Hippocampal formation (tissue), 2 donors: ENCODE data around the gene CCSER1.

Experiments
- DNase-seq, 2 donors: peaks; one replicate each; lab custom pipeline; 2025; lab: John Stamatoyannopoulos, UW

The CCSER1 gene

DNA sequence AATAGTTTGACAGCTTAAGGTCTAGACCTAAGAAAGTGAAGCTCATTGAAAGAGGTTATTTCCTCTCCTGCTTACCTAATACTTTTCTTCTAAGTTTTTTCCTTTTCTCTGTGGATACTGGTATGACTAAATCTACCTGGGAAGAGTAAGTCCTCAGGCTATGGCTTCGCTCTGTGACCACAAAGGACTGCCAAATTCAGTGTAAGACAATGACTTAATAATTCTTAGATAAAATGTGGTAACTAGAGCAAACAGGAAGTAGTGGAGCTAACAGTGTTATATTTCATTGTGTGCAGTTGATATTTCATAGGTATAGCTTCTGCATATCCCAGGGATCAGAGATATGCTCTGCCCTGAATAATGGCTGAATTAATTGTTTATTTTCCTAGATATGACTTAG is 418.9 kb downstream of the CCSER1 start:
- DNase-seq: no peak

DNA sequence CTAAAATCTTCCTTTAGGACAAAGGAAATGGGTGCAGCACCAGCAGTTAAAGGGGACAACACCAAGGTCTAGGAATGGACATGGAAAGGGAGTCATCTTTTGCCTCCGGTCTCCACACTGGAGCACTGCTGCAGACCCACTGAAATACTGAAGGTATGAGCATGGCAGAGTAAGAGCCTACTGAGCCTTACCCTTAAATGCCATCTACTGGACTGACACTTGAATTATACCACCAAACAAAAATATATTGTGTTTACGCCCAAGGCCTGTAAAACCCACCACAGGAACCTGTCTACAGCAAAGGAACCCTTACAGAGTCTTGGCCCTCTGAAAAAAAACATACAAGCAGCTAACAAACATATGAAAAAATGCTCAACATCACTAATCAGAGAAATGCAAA is 443.4 kb downstream of the CCSER1 start:
- DNase-seq: no peak

DNA sequence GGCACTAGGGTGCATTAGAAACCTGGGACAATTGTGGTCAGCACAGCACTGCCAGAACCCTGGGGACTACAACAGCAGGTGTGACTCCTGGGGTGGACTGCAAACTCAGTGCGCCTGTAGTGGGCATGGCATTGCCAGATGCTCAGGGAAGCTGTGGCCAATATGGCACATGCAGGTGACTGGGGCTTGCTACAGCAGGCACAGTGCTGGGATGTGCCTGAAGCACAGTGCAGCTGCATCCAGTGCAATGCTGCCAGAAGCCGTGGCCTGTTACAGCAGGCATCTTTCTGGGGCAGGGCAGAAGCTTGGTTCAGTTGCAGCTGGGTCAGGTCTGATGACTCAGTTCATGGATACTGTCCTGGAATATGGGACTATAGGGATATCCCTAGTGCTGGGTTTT is 445.8 kb downstream of the CCSER1 start:
- DNase-seq: no peak

DNA sequence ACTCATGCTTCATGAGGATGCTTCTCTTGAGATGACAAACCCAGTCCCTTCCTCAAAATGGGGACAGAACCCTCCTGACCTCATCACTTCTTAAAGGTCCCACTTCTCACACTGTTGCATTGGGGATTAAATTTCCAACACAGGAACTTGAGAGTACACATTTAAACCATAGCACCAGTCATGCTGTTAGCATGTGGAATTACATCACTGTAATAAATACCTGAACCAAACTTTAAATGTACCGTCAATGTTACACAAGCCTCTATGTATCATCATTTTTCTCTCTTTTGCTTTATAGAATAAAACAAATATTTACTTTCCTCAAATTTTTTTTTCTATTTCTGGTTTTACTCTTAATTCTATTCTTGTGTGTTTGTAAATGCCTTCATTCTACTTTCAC is 448.2 kb downstream of the CCSER1 start:
- DNase-seq: no peak

DNA sequence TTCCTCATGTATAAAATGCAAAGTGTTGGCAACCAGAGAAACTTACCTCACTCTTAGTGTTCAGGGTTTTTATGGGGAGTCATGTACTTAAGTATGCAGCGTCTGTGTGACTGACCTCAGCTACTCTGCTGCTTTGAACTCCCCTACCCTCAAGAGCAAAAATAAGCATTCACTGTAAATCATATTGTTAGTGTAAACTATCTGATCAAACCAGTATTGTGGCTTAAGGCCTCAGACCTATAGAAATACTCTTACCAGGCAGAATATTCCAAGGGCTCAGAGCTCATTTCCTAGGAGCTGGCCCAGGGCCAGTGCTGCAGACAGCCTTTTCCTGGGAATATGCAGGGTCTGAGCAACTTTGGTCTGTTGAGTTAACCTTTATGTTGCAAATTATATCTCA is 453.1 kb downstream of the CCSER1 start:
- DNase-seq: no peak

DNA sequence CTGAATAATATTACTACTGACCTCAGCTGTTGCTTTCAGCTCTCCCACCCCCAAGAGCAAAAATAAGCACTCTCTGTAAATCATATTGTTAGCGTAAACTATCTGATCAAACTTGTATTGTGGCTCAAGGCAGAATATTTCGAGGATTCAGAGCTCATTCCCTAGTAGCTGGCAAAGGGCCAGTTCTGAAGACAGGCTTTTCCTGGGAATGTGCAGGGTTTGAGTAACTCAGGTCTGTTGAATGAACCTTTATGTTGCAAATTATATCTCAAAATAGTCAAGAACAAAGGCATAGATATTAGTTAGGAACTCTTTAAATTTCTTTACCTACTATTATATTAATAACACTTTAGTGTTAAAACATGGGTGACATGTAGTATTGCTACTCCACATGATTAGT is 454.9 kb downstream of the CCSER1 start:
- DNase-seq: no peak

DNA sequence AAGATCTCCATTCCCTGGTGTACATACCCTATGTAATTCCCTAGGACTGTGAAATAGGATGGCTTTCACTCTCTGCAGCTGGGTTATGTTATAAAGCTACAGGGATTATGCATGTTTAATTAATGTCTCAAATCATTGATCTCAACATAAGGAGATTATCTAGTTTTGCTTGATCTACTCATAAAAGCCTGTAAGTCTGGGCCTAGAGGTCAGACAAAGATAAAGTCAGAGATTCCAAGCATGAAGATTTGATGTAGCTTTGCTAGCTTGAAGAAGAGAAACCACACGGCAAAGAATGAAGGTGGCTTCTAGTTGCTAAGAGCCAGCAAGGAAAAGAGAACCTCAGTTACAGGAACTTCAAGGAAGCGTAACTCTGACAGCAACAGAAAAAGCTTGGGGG is 456.9 kb downstream of the CCSER1 start:
- DNase-seq: no peak

DNA sequence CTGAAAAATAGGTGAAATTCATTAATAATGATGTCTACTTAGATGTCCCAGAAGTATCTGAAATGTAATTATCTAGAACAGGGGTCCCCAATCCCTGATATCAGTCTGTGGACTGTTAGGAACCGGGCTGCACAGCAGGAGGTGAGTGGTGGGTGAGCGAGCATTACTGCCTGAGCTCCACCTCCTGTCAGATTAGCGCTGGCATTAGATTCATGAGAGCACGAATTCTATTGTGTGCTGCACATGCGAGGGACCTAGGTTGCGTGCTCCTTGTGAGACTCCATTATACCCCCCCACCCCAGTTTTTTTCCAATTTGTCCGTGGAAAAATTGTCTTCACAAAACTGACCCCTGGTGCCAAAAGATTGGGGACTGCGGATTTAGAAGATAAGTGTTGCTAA is 458.8 kb downstream of the CCSER1 start:
- DNase-seq: no peak

DNA sequence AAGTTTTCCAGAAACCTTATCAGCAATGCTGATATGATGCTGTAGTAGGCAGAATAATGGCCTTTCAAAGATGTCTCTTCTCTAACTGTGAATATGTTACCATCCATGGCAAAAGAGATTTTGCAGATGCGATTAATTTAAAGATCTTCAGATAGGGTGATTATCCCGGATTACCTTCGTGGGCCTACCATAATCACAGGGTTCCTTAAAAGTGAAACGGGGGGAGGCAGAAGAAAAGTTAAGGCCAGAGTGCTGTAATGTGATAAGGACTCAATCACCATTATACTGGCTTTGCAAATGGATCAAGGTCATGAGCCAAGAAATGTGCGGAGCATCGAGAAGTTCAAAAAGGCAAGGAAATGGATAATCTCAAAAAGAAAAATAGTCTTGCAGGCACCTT is 459.6 kb downstream of the CCSER1 start:
- DNase-seq: no peak

DNA sequence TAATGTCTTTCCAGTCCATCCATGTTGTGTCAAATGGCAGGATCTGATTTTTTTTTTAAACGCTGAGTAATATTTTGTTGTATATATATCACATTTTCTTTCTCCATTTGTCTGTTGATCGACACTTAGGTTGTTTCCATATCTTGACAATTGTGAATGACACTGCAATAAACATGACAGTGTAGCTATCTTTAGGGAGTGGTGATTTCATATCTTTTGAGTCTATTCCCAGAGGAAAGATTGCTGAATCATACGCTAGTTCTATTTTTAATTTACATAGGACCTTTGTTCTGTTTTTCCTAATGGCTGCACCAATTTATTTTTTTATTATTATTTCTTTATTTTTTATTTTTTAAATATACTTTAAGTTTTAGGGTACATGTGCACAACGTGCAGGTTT is 470.7 kb downstream of the CCSER1 start:
- no peak for DNase-seq

DNA sequence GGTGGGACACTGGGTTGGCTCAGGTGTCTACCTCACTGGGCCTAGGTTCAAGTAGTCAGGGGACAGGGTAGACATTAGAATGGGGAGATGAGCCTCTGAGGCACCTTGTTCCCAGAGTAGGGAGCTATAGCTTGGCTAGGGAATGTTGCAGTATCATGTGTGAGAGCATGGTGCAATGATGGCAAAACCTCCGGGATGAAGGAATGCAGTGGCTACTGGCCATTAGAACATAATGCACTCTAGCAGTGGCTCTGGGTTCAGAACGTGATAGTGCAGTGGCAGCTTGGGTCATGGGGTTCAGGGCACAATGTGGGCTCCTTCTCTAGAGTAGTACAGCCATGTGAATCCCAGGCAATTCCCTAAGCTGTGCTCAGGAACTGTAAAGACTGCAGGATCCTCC is 471.5 kb downstream of the CCSER1 start:
- no peak for DNase-seq

DNA sequence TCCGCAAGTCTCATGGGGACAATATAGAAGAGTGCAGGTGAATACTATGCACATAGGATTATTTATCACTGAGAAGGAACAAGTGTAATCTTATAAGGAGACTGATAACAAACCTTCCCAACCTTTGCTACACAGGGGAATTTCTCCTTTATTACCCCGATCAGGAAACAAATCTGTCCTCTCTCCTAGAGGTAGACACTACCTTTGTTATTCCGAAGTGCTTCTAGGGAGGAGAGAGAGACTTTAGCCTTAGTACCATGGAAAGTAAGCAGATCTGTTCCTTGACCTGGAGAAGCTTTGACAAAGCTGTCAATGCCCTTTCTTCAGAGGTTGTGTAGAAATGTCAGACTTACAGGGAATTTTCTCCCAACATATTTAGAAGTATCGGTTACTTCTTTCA is 475.5 kb downstream of the CCSER1 start:
- DNase-seq: no peak

DNA sequence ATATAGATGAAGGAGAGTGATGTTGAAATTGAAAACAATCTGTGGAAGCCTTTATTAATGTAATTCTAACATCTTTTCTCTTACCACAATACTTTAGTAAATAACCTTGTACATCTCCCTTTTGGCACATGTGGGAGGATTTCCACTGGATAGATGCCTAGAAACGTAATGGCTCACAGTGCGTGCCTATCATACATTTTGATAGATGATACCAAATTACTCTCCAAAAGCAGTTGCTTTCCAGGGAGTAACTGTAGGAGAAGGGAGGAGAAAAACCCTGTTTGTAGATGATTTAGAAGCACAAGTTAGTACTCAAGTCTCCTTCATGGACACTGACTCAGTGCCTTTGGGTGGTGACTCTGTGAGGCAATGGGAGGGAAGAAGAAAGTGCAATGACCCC is 476.3 kb downstream of the CCSER1 start:
- no peak for DNase-seq

DNA sequence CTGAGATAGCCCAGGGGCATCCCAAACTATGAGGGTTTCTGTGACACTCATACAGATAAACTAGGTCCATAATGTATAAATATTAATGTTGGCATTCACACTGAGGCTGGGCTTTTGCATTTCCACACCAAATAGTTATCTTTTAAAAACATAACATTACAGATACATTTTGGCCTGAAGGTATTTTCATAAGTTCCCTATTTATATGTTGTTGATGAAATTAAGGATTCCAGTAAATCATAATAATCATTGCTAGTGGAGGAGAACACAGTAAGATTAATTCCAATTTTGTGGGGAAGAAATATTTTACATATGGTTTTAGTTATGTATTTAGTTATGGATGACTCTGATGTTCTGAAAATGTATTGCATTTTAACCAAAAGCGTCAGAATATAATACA is 479.6 kb downstream of the CCSER1 start:
- no peak for DNase-seq

DNA sequence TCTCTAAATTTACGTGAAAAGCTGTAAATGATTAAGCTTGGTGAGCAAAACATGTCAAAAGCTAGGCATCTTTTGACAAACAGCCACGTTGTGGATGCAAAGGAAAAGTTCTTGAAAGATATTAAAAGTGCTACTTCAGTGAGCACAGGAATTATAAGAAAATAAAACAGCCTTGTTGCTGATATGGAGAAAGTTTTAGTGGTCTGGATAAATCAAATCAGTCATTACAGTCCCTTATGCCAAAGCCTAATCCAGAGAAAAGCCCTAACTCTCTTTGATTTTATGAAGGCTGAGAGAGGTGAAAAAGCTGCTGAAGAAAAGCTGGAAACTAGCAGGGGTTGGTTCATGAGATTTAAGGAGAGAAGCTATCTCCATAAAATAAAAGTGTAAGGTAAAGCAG is 487.2 kb downstream of the CCSER1 start:
- no peak for DNase-seq

DNA sequence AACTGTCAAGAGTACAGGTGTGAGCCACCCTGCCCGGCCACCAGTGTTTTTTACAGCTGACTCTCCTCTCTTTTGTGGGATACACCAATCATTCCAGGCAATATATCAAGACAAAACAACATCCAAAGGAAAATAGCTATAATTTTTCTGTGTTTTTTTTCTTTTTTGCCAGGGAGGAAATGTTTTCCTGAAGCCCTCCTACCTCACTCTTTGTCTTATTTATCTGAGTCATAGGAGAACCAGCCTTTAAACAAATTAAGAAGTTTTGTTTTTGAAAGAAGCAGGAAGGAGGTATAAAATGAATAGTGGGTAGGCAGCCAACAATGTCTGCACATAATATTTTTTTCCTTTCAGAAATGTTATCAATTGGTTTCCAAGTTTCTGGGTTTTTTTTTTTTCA is 493.9 kb downstream of the CCSER1 start:
- no peak for DNase-seq

DNA sequence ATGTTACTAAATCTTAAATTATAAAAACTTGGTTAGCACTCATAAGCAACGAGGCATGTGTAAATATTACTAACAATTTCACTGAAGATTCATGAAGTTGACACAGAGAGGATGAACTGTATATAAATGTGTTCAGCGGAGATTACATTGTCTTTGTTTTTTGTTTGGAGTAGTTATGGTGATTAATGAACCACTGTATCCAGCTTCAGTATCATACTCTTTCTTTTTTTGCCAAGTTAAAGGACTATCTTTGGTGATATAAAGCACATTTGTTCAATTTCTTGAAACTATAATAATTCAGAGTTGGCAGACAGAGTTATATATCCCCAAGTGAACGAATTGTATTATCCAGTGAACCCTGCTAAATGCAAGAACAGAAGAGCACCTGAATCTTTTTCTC is 497.6 kb downstream of the CCSER1 start:
- DNase-seq: no peak

DNA sequence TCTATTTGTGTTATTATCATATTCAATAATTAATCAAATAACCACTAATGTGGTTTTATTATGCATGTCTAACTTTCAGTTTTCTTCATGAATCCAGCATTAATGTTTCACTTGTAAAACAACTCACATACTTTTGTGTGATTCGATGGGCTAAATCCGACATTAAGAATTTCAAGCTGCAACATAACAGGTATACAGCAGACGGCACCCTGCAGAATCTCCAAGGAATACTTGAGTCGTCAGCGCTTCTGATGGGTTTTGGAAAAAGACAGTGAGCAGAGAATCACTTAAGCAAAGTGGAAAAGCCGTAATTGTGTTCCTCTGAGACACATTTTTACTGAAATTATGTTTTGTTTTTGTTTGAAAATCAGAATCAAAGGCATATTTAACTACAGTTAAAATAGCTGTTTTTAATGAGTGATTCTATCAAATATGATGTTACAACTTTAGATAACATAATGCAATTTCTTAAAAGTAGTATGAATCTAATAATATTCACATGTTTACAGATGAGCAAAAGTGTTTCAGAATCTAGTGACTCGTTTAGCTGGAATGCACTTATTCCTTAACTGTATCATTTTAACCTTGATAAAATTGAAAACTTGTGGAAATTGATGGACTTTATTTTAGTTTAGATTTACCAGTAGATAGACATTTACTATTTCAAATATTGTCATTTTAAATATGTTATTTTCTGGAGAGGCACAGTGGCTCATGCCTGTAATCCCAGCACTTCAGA is 514.8 kb downstream of the CCSER1 start:
- DNase-seq: no peak

DNA sequence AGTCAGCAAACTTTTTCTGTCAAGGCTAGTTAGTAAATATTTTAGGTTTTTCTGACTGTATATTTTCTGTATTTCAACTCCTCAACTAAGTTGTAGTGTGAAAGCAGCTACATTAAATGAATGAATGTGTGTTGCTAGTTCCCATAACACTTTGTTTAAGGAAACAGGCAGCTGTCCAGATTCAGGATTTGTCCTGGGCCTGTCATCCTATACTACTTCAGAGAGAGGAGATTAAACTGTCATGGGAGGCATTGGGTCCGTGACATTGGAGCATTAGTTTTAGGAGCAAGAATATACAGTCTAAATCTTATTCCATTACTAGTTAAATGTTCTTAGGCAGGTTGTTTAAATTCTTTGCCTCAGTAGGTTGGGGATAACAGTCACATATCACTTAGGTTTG is 516.0 kb downstream of the CCSER1 start:
- DNase-seq: no peak

DNA sequence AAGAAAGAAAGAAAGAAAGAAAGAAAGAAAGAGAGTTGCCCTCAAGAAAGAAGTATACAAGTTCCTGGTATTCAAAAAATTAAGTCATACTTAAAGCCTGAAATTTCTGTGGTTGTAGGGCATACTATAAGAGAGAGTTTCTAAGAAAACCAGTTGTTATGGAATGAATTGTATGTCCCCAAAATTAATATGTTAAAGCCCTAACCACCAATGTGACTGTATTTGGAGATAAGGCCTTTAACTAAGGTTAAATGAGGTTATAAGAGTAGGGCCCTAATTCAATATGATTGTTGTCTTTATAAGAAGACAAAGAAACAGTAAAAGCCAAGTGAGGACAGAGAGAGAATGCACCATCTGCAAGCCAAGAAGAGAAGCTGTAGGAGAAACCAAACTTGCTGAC is 521.1 kb downstream of the CCSER1 start:
- DNase-seq: no peak

DNA sequence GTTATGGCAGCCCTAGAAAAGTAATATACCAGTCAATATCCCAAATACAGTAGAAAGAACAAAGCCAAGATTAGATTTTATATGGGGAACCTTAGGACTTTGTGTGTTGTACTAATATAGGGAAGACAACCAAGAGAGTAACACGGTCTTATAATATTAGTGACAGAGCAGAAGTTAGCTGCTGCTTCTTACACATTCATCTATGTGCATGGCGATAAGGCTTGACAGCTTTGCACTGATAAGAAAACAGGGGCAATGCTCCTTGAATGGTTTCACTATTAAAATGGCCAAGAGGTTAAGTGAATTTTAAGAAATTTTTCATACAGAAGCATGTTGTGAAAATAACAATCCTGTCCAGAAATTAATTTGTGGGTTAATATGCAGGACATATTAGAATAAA is 521.6 kb downstream of the CCSER1 start:
- no peak for DNase-seq

DNA sequence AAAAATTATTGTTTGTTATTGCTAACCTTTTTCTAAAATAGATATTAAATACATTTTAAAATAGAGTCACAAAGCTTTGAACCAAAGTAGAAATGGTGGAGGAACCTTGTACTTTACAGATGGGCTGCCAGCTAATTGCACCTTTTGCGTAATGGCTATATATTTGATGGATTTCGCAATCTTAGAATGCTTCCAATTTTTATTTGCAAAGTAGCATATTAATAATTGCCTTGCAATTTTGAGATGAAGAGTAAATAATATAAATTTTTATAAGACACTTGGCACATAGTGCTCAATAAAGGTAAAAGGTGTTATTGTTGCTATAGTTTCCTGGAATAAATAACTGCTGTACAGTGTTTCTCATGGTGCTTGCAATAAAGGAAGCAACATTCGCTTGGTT is 533.5 kb downstream of the CCSER1 start:
- DNase-seq: no peak

DNA sequence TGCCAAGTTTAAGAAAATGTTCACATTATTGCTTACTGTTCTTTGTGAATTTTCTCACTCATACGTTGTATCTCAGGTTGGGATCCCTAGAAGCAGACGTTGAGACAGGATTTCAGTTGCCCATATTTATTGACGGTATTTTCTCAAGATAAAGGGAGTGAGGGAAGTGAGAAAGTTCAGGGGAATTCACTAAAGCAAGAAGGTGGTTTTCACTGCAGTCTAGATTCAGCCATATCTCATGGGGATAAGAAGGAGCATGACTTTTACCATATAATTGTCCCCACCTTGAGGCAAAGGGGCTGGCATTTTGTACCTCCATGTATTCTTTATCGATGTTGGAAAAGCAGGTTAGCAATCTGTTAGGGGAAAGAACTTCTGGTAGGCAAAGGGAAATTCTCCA is 543.0 kb downstream of the CCSER1 start:
- no peak for DNase-seq

DNA sequence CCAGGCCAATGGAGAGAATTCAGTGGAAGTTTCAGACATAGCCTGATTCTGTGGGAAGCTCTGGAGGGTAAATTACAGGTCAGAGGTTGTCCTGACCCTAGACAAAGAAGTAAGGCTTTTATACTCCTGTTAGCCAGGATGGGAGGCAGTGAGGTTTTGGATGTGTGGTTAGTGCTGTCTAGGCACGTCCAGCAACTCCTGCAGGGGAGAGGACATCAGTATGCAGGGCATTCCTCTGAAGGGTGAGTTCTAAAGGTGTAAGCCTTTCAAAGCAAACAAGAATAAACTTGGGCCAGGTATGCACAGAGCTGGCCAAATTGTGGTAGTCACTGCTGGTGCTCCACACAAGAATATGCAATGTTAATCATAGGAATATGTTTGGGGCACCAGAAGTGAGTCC is 562.5 kb downstream of the CCSER1 start:
- DNase-seq: no peak

DNA sequence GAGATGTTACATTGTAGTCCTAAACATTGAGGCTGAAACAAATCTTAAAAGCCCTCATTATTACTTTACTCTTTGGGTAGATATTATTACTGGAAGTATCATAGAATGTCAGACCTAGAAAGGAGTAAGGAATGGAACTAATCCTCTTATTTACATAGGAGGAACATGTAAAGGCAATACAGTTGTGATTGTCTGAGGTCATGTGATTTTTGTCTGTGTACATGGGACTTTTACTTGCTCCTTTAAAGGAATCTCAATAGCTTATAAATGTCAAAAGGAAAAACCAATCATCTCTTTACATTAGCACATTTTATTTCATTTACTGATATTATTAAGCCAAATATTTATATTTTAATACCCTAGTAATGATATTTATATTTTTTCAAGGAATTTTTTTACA is 568.2 kb downstream of the CCSER1 start:
- no peak for DNase-seq
